ENCODE measurements around the gene BMAL1.
A peak's percentile ranks its signal among the peaks of the same experiment; 100 is the strongest.
"Not testable (repeated sequence)": the region's sequence is repeated elsewhere in the genome, so short reads cannot be mapped to it uniquely, and the experiment has no call there.

The BMAL1 gene

GRCh38 chr11:13277768-13278608 is at the start of gene BMAL1:
Gene BMAL1 (plus strand): TSS chr11:13277790. CDS start chr11:13354309, 76,519 bp downstream.
- DNase-seq (ENCODE audit: low spot score) = peak; percentile 43

GRCh38 chr11:13228572-13228971 is 49.0 kb upstream of the BMAL1 start:
- DNase-seq (ENCODE audit: low spot score) = no peak

GRCh38 chr11:13229136-13229535 is 48.5 kb upstream of the BMAL1 start:
- no peak for DNase-seq (ENCODE audit: low spot score)

GRCh38 chr11:13229711-13230318 is 47.8 kb upstream of the BMAL1 start:
- no peak for DNase-seq (ENCODE audit: low spot score)

- DNase-seq (ENCODE audit: low spot score) = no peak
Observed at GRCh38 chr11:13233173-13233745, 44.3 kb upstream of the BMAL1 start.

- DNase-seq (ENCODE audit: low spot score) = no peak
Observed at GRCh38 chr11:13235895-13236294, 41.7 kb upstream of the BMAL1 start.

- no peak for DNase-seq (ENCODE audit: low spot score)
Observed at GRCh38 chr11:13236626-13237025, 41.0 kb upstream of the BMAL1 start.

GRCh38 chr11:13237761-13238160 is 39.8 kb upstream of the BMAL1 start:
- DNase-seq (ENCODE audit: low spot score) = no peak

GRCh38 chr11:13238879-13239514 is 38.6 kb upstream of the BMAL1 start:
- DNase-seq (ENCODE audit: low spot score) = peak; percentile 64

- DNase-seq (ENCODE audit: low spot score) = no peak
Observed at GRCh38 chr11:13242564-13242963, 35.0 kb upstream of the BMAL1 start.

- DNase-seq (ENCODE audit: low spot score) = no peak
Observed at GRCh38 chr11:13247606-13248296, 29.8 kb upstream of the BMAL1 start.

- no peak for DNase-seq (ENCODE audit: low spot score)
Observed at GRCh38 chr11:13249177-13249576, 28.4 kb upstream of the BMAL1 start.

- DNase-seq (ENCODE audit: low spot score) = peak; percentile 44
Observed at GRCh38 chr11:13249992-13250391, 27.6 kb upstream of the BMAL1 start.

- DNase-seq (ENCODE audit: low spot score) = no peak
Observed at GRCh38 chr11:13251966-13252365, 25.6 kb upstream of the BMAL1 start.

- DNase-seq (ENCODE audit: low spot score) = no peak
Observed at GRCh38 chr11:13252438-13252837, 25.2 kb upstream of the BMAL1 start.

- no peak for DNase-seq (ENCODE audit: low spot score)
Observed at GRCh38 chr11:13256216-13256615, 21.4 kb upstream of the BMAL1 start.

- not testable (repeated sequence) for DNase-seq (ENCODE audit: low spot score)
Observed at GRCh38 chr11:13258061-13258460, 19.5 kb upstream of the BMAL1 start.

GRCh38 chr11:13258855-13259254 is 18.7 kb upstream of the BMAL1 start:
- DNase-seq (ENCODE audit: low spot score) = no peak

GRCh38 chr11:13259374-13259773 is 18.2 kb upstream of the BMAL1 start:
- no peak for DNase-seq (ENCODE audit: low spot score)

GRCh38 chr11:13260201-13260962 is 17.2 kb upstream of the BMAL1 start:
- peak; percentile 42 for DNase-seq (ENCODE audit: low spot score)

GRCh38 chr11:13260963-13261588 is 16.5 kb upstream of the BMAL1 start:
- DNase-seq (ENCODE audit: low spot score) = peak; percentile 32
